B cell (primary cell): ENCODE measurements around the gene SH3RF3. TPM values are rescaled to one million over a fixed set of nuclear protein-coding genes. Genes with fewer than 3 reads are reported as not detected.

ENCODE experiments used
- ATAC-seq: fragments of 200-7000 bp; cut with Tn5 transposase; one replicate; pipeline ENCODE4 v1.10.0; 2021; ENCODE audit warnings: low read depth, mild to moderate bottlenecking, moderate number of reproducible peaks, moderate library complexity
- CTCF ChIA-PET: fragments of 350-600 bp; sonication (Branson Sonifier 250); formaldehyde crosslinking; loops from one replicate; lab custom pipeline; 2021; ENCODE audit warnings: antibody characterized with exemption, inconsistent platforms; lab: Charles Lee
- POLR2A ChIA-PET: fragments of 350-600 bp; sonication (Branson Sonifier 250); formaldehyde crosslinking; loops from one replicate; lab custom pipeline; 2021; ENCODE audit warnings: antibody characterized with exemption; lab: Charles Lee
- DNase-seq: peaks from one replicate; pipeline ENCODE4 v3.0.0; 2013
- H2AFZ ChIP-seq: 2 replicates; pipeline ENCODE4 v1.6.1; 2012; ENCODE audit warnings: mild to moderate bottlenecking, low read depth, low read length; ENCODE audit not compliant: insufficient read depth, poor library complexity, severe bottlenecking
- H3K27ac ChIP-seq, 2 donors: 1 replicate in 1 of 2; 2 replicates in 1 of 2; pipeline ENCODE4 v1.5.1; 2012 to 2013; ENCODE audit warnings: low read length in 2 of 2, mild to moderate bottlenecking in 2 of 2, moderate library complexity in 1 of 2
- H3K27me3 ChIP-seq, 4 experiments: fragments of 200-600 bp in 1 of 4; sonication (generic) in 1 of 4; replicated peaks in 1 of 4; 1 replicate in 2 of 4; 2 replicates in 2 of 4; pipeline versions ENCODE4 v1.6.1 to v1.7.0; 2013 to 2016; ENCODE audit warnings: low read length in 3 of 4, mild to moderate bottlenecking in 2 of 4, mixed read lengths in 1 of 4, moderate library complexity in 1 of 4; ENCODE audit not compliant: insufficient read depth in 4 of 4, control insufficient read depth in 3 of 4; ENCODE audit errors: control extremely low read depth in 1 of 4
- H3K36me3 ChIP-seq, 2 experiments: replicated peaks in 1 of 2; 1 replicate in 1 of 2; 2 replicates in 1 of 2; pipeline versions ENCODE4 v1.6.1 to v1.7.1; 2013; ENCODE audit warnings: low read length in 1 of 2; ENCODE audit not compliant: insufficient read depth in 2 of 2, control insufficient read depth in 1 of 2; ENCODE audit errors: control extremely low read depth in 1 of 2, extremely low read depth in 1 of 2
- H3K4me1 ChIP-seq, 2 donors: fragments of 200-600 bp in 1 of 2; sonication (generic) in 1 of 2; 1 replicate in 1 of 2; 2 replicates in 1 of 2; pipeline versions ENCODE4 v1.5.1 to v1.6.1; 2013 to 2017; ENCODE audit warnings: low read length in 2 of 2; ENCODE audit not compliant: control insufficient read depth in 2 of 2, insufficient read depth in 2 of 2
- H3K4me2 ChIP-seq: replicated peaks from 2 replicates; pipeline ENCODE3; 2012; ENCODE audit warnings: mild to moderate bottlenecking, low read depth, low read length; ENCODE audit not compliant: poor library complexity, severe bottlenecking
- H3K4me3 ChIP-seq, 5 experiments: fragments of 200-600 bp in 1 of 5; sonication (generic) in 1 of 5; 1 replicate in 3 of 5; 2 replicates in 2 of 5; pipeline versions ENCODE4 v1.5.1 to v1.7.0; 2011 to 2016; ENCODE audit warnings: low read length in 4 of 5, mild to moderate bottlenecking in 4 of 5, low read depth in 2 of 5, control low read depth in 1 of 5, moderate library complexity in 1 of 5; ENCODE audit not compliant: insufficient read depth in 1 of 5; ENCODE audit errors: control extremely low read depth in 1 of 5, extremely low read depth in 1 of 5
- H3K79me2 ChIP-seq: fragments of 200-600 bp; sonication (generic); one replicate; pipeline ENCODE4 v1.6.0; 2016; ENCODE audit warnings: low read length; ENCODE audit not compliant: control insufficient read depth, insufficient read depth
- H3K9ac ChIP-seq: fragments of 200-600 bp; sonication (generic); 2 replicates; pipeline ENCODE4 v1.6.1; 2017; ENCODE audit warnings: mild to moderate bottlenecking, low read length, moderate library complexity
- H3K9me3 ChIP-seq, 3 donors: one replicate each; pipeline versions ENCODE4 v1.6.1 to v1.7.1; 2013; ENCODE audit warnings: low read length in 2 of 3; ENCODE audit not compliant: control insufficient read depth in 2 of 3, insufficient read depth in 1 of 3; ENCODE audit errors: control extremely low read depth in 1 of 3
- H4K20me1 ChIP-seq: 2 replicates; pipeline ENCODE4 v1.6.0; 2012; ENCODE audit warnings: mild to moderate bottlenecking, low read length; ENCODE audit not compliant: insufficient read depth, control insufficient read depth, poor library complexity, severe bottlenecking
- H3K27ac Mint-ChIP-seq: one replicate; pipeline ENCODE4 v1.8.0; 2021; ENCODE audit warnings: mixed read lengths
- H3K27me3 Mint-ChIP-seq: one replicate; pipeline ENCODE4 v1.8.0; 2021; ENCODE audit warnings: mixed read lengths
- H3K4me1 Mint-ChIP-seq: one replicate; pipeline ENCODE4 v1.8.0; 2021; ENCODE audit warnings: mixed read lengths
- H3K4me3 Mint-ChIP-seq: one replicate; pipeline ENCODE4 v1.8.0; 2021; ENCODE audit warnings: mixed read lengths
- H3K9me3 Mint-ChIP-seq: one replicate; pipeline ENCODE4 v1.8.0; 2022; ENCODE audit warnings: mixed read lengths; ENCODE audit not compliant: insufficient read depth
- CTCF ChIP-seq: fragments of 200-600 bp; IDR thresholded peaks from one replicate; pipeline ENCODE4 v1.8.0; 2022; ENCODE audit warnings: antibody characterized with exemption, mild to moderate bottlenecking
- EZH2 ChIP-seq: IDR thresholded peaks from 2 replicates; pipeline ENCODE4 v1.6.1; 2012; ENCODE audit warnings: borderline replicate concordance, low read depth, mild to moderate bottlenecking, moderate library complexity, low read length; ENCODE audit not compliant: insufficient read depth, poor library complexity, severe bottlenecking
- WGBS: methylation state at CpG from one replicate; pipeline ENCODE4 v1.1.5; 2013; ENCODE audit warnings: missing lambda C conversion rate; ENCODE audit not compliant: insufficient coverage; 5-methylcytosine and 5-hydroxymethylcytosine counted together
- intact Hi-C: fragments of 100-400 bp; cut with micrococcal nuclease; formaldehyde crosslinking; loops from one replicate; pipeline ENCODE4 v1.10.0; 2022
- polyA plus RNA-seq: library from polyadenylated mRNA; depleted of rRNA; stranded (reverse); fragments of >200 nt; gene quantifications from 2 replicates; pipeline ENCODE4 v1.2.3, GENCODE V29; 2012
- total RNA-seq, 2 donors: library from RNA; stranded (reverse); fragments of 120-200 nt in 1 of 2; gene quantifications; 1 replicate in 1 of 2; 2 replicates in 1 of 2; pipeline versions ENCODE4 v1.2.3 to v1.2.4, GENCODE V29; 2013 to 2022

The SH3RF3 gene
- total and polyA plus RNA-seq, 2 donors (not counting 1 experiment from before 2014, with no cell fraction given) = 0.07 to 1.2 TPM

DNA sequence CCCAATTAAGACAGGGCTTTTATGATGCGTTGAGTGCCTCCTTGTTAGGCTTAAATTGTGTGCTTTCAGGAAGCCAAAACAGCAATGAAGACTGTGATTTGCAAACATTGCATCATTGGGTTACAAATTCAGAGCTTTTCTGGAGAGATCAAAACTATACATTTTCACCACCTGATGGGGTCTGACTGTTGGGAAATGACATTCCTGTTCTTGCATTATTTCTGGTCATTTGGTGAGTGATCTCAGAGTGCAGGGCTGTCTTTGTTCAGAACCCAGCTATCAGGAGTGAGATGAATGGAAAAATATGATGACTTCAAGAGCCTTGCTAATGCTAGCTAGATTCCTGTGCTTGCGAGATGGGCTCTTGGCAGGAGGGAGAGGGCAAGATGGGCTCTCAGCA, 39.1 kb downstream of the SH3RF3 start:
- H3K4me1 ChIP-seq = peaks cover 5 to 6% of the 10 kb centered on the region in 2 donors
- H2AFZ ChIP-seq = no peak overlapping the region
- no peak overlapping the region for H3K4me3 ChIP-seq
- Mint-ChIP-seq H3K9me3 (peaks cover 2% of the 10 kb centered on the region), H3K4me1 (peaks cover 8% of the 10 kb centered on the region), H3K27me3 (peaks cover 3% of the 10 kb centered on the region), H3K27ac (no peak overlapping the region), H3K4me3 (no peak overlapping the region)
- no CpG with 5 or more reads among the region's 2 CpGs for WGBS
- DNase-seq = no peak
- no peak overlapping the region for H3K9ac ChIP-seq
- H3K27ac ChIP-seq = no peak overlapping the region
- peaks cover 0 to 17% (median 0%) of the 10 kb centered on the region in 3 donors for H3K9me3 ChIP-seq
- TF ChIP-seq CTCF (no peak), EZH2 (no peak)
- H3K36me3 ChIP-seq = no peaks in the 10 kb centered on the region
- no peaks in the 10 kb centered on the region for H4K20me1 ChIP-seq
- intact Hi-C loops = no loop called here
- H3K27me3 ChIP-seq = no peaks in the 10 kb centered on the region
- no peak for ATAC-seq
- ChIA-PET CTCF (no interaction called here), POLR2A (no interaction called here)
- no peak overlapping the region for H3K4me2 ChIP-seq
- no peaks in the 10 kb centered on the region for H3K79me2 ChIP-seq

DNA sequence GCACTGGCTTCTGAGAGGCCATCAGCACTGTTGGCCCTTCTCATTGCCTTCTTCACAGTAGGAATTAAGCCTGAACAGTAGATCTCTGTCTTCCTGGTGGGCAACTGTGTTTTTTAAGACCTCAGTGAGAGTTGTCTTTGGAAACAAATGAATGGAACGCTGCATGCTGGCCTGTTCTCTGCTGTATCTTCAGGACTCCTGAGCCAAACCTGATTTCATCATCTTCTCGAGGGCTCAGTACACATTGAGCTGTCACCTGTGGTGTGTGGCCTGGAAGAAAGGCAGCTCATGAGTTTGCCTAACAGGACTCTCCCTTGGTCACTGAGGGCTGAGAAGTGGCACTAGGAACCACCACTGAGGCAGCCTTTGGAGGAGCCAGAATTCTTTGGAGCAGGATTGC, 39.7 kb downstream of the SH3RF3 start:
- ATAC-seq (no peak), DNase-seq (no peak)
- Histone ChIP-seq H3K79me2 (no peaks in the 10 kb centered on the region), H3K4me3 (no peak overlapping the region), H3K36me3 (no peaks in the 10 kb centered on the region), H3K27me3 (no peaks in the 10 kb centered on the region), H3K9me3 (peaks cover 0 to 17% (median 0%) of the 10 kb centered on the region in 3 donors), H3K4me1 (peaks cover 5 to 6% of the 10 kb centered on the region in 2 donors), H3K27ac (no peak overlapping the region), H2AFZ (no peak overlapping the region), H3K9ac (no peak overlapping the region), H3K4me2 (no peak overlapping the region), H4K20me1 (no peaks in the 10 kb centered on the region)
- POLR2A ChIA-PET = no interaction called here
- 90% methylated on average over 2 of the region's 2 CpGs for WGBS
- no peak overlapping the region for H3K27ac Mint-ChIP-seq
- peaks cover 3% of the 10 kb centered on the region for H3K27me3 Mint-ChIP-seq
- no peak overlapping the region for H3K4me3 Mint-ChIP-seq
- H3K4me1 Mint-ChIP-seq = peaks cover 8% of the 10 kb centered on the region
- CTCF ChIA-PET = no interaction called here
- intact Hi-C loops = no loop called here
- TF ChIP-seq CTCF (no peak), EZH2 (no peak)
- H3K9me3 Mint-ChIP-seq = peaks cover 2% of the 10 kb centered on the region
